DMS79 (cell line): ENCODE measurements around the gene SMOC2.

Source experiments
- DNase-seq: peaks from one replicate; lab custom pipeline; 2025; lab: John Stamatoyannopoulos, UW

Gene SMOC2

GRCh38 chr6:168415098-168415992 is 25.6 kb upstream of the SMOC2 start:
- no peak for DNase-seq

DNA sequence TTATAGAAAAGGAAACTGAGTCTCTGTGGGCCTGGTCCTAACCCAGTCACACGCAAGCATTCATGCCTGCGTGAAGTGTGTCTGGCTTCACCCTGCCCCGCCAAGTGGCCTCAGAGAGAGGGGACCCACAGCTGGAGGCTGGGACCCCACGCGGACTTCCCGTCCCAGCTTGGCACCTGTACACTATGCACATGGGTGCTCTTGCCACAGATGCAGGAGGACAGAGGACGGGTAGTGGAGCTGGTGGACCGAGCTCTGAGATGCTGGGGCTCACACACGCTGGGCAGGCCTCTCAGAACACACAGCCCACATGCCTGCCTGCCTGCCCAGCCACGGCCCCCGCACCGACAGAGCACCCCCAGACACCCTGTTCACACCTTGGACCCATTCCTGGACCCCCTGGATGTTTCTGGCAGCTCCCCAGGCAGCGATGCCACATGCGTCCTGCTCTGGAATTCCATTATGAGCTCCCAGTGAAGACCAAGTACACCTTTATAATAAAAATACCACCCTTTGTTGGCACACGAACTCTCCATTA is 24.9 kb upstream of the SMOC2 start:
- DNase-seq: no peak

DNA sequence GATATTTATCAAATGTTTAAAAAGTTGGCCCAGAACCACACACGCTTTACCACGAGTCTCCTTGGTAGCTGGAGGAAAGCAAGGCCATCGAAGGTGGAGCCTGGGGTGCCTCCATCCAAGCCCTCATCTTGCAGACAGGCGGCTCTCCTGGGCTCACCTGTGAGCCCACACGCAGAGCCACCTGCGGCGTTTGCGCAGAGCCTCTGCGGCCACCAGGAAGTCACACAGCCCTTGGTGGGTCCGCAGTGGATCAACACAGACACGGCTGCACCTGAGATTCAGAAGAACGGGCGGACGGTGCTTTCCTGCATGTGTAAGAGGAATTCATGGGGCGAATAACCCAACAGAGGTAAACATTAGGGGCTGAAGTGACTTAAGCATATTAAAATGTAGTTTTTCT is 24.5 kb upstream of the SMOC2 start:
- no peak for DNase-seq

GRCh38 chr6:168417191-168417590 is 23.8 kb upstream of the SMOC2 start:
- peak; percentile 37 for DNase-seq

DNA sequence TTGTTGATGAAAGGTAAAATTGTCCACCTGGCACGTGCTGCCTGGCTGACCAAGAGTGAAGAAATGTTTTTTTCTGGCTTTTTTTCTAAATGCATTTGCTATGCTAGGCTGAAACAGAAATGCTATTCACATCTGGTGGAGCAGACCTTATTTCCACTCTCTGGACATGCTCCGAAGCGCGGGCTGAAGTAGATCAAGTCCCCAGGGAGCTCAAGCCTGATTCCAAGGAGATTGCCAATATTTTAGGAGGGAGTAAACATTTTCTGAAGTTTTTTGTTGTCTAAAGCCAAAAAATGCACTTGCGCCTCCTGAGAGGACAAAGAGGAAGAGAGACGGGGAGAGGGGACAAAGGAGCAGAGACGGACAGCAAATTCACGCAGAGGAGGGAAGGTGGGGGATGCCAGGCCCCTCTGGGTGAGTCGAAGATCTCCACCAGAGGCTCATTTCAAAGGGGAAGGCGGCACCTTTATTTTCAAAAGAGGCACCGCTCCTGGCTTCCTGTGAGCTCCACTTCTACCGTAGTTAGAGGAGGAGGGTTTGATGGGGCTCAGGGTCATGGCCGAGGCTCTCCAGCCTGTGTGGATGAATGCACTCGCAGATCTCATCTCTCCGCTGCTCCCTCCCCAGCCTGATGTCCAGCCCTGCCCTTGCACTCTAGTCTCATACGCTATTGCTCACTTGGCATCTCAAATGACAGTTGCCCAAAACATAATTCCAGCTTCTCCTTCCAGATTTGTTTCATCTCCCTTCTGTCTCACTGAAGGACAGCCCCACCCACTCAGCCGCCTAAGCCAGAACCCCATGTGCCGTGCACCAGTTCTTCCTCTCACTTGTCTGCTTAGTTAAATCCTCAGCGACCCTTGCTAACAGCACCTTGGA is 23.1 kb upstream of the SMOC2 start:
- peak; percentile 18 for DNase-seq

DNA sequence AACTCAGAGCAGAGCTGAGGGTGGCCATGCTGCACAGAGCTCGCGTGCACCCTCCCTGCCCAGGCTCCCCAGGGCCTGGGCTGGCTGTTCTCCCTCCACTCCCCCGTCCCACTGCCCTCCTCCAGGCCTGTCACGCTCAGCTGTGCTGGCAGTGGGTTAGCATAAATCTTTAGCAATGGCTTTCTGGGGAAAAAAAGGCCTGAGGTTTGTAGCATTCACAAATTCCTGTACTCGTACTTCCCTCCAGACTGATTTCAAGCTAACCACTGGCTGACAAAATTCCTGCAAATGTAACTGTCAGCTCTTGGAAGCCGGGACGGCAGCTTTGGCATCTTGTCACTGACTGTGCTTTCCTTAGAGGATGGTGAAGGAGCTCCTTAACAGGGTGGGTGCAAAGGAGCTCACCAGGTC is 22.3 kb upstream of the SMOC2 start:
- no peak for DNase-seq

- no peak for DNase-seq
These were observed 21.4 kb upstream of the SMOC2 start for GRCh38 chr6:168419569-168419968.

DNA sequence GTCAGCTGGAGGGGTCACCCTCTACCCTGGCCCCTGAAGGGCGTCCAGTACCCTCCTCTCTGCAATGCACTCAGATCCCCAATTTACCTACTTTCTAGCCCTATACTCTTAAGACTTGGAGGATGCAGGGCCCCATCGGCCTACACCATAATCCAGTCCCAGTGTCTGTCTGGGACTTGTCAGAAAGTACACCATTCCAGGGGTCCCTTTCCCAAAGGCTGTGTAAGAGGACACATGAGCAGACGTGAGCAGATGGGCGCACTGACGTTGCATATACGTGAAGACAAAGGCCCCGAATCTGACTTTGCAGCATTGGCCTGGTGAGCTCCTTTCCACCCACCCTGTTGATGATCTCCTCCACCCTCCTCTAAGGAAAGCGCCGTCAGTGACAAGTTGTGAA is 20.9 kb upstream of the SMOC2 start:
- no peak for DNase-seq

DNA sequence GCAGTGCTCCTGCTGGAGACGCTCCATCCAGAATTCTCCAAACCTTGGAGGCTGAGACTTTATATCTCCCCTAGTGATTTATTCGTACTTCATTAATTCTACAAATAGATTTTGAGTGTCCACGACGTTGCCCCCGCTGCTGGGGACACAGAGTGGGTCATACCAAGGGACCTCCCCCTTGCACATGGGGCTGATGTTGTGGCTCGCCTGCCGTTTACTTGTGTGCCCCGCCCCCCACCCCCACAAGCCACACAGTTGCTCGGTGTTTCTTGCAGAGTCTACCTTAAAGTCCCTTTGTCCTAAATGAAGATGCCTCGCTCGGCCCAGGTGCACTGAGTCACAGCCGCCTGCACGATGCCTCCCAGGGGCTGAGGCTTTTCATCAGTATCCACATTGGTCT is 20.3 kb upstream of the SMOC2 start:
- no peak for DNase-seq

GRCh38 chr6:168427184-168427583 is 13.8 kb upstream of the SMOC2 start:
- DNase-seq: no peak

DNA sequence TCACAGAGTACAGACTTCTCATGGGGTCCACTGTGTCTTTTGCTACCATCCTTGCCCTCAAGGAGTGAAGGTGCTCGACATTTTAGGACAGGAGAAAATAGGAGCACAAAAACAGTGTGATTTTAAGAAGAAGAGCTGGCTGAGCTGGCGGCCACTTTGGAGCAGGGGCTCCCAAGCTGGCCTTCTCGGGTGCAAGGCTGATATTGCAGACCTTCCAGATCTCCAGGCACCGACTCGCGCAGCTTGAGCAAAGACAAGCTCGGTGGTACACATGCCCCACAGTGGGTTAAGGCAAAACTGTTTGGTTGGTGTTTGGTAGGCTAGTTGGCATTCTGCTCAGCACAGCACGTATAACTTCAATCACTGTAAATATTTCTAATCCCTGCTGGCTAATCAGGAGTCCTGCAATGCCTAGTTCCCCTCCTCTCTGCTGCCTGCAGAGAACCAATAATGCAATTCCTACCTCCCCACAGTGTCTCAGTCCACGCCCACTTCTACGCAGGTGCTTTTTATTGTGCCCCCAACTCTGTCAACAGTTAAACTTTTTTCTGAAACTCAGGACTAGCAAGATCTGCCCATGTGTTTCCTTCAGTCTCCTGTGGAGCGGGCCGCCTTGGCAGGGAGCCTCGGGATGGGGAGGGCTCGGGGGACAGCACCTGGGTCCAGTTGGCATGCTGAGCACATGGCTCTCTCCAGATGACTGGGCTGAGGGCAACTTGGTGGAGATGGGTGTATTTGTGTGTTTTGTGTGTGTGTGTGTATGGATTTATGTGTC is 12.7 kb upstream of the SMOC2 start:
- DNase-seq: no peak

DNA sequence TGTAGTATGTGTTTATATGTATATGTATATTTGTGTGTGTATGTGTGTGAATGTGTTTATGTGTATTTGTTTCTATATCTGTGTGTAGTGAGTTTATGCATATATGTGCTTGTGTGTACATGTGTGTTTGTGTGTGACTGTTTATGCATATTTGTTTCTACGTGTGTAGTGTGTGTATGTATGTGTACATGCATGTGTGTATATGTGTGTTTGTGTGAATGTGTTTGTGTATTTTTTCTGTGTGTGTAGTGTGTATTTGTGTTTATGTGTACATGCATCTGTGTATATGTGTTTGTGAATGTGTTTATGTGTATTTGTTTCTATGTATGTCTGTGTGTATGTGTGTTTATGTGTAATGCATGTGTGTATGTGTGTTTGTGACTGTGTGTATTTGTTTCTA is 12.1 kb upstream of the SMOC2 start:
- no peak for DNase-seq

DNA sequence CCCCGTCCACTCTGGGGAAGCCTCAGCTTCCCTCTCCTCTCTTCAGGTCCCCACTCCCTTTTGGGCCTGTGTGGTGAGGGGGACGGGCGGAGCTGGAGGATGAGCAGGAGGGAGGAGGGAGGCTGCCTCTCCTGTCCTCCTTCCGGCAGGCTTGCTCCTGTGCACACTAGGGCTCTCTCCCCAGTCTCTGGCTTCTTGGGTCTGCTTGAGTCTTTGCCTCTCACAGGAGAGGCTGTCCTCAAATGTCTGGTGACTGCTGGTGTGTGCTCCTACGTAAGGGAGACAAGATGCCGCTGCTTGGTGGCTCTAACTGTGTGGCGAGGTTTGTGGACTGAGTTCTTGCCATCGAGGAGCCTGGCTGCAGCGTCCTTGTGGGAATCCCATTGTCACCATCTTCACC is 8.8 kb upstream of the SMOC2 start:
- DNase-seq: no peak

DNA sequence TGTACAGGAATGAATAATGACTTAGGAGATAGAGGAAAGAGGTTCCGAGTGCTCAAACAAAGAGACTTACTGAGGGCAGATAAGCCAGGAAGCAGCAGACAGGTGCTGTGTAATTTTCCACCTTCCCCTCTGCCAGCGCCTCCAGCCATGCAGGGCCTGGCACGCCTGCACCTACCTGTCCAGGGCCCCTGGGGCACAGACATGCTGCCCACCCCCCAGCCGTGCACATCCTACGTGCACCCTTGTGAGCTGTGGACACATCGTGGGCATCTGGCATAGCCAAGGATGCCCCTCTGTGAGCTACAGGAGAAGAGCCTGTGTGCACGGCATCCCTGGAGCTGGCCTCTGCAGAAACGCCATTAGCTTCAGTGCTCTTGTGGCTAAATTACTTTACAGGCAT is 7.1 kb upstream of the SMOC2 start:
- DNase-seq: no peak

- no peak for DNase-seq
These were observed 6.5 kb upstream of the SMOC2 start for GRCh38 chr6:168434505-168434904.

- no peak for DNase-seq
These were observed 3.2 kb upstream of the SMOC2 start for GRCh38 chr6:168437751-168438150.

DNA sequence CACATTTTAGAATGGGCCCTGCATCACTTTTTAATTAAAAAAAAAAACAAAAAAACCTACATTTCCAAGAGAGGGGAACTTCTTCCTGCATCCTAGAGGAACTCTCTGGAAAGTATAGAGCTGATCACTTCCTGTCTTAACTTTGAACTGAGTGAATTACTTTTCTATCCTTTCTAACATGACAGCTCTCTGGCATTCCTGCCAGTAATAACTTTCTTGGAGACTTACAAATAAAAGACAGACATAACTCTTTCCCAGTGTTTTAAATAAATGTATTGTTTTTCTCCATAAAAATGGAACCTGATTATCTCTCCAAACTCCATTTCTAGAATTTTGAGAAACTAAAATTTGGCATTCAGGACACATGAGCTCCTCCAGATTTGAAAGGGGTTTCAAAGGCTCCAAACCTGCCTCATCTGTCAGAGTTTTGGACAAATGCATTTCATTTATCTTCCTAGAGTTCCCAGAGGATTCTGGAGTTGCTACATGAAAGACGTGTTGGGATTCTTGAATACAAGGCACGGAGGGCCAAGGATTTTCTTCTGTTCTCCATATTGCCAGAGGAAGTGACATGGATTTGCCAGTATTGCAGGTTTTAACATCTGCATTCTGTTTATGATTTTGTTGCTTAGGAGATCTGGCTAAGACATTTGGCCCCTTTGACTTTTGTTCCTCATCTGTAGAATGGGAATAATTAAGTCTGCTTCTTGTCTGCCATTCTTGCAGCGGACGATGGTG is 2.0 kb upstream of the SMOC2 start:
- DNase-seq: no peak

- no peak for DNase-seq
These were observed 1.1 kb upstream of the SMOC2 start for GRCh38 chr6:168439794-168440450.

DNA sequence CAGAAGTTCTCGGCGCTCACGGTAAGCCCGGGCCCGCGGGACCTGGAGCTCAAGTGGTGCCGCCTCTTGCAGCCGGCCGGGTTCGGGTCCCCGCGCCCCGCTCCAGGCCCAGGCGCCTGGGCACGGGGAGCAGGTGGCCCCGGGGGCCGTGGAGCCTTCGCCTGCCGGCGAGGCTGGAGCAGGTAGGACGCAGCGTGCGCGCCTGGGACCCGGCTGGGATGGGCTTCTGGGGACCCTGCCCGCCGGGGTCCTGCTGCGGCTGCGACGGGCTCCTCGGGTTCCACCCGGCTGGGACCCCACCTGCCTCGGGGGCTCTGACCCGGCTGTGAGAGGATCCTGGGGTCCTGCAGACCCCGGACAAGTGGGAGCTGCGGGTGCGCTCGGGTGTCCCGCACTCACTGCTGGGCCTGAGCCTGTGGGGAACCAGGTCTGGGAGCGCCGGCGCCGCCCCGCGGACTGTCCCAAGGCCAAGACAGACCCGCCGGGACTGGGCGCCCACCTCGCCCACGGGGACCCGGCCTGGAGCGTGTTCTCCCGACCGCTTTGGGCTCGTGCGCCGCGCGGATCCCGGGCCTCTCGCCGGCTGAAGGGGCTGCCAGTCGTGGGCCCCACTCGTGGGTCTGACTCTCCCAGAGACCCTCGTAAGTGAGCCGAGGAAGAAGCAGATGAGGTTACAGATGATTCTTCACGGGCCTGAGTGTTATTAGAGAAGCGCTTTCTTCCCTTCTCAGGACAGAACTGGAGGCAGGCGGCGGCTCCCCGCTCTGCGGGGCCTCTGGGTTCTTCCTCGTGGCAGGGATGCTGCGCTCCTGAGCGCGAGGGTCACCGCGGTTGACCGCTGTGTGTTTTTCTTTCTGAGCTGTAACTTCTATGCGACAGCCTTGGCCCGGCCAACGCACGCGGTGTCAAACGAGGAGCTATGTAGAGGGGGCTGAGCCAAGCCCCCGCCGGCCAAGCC is 729 bp downstream of the SMOC2 start:
- DNase-seq: no peak

DNA sequence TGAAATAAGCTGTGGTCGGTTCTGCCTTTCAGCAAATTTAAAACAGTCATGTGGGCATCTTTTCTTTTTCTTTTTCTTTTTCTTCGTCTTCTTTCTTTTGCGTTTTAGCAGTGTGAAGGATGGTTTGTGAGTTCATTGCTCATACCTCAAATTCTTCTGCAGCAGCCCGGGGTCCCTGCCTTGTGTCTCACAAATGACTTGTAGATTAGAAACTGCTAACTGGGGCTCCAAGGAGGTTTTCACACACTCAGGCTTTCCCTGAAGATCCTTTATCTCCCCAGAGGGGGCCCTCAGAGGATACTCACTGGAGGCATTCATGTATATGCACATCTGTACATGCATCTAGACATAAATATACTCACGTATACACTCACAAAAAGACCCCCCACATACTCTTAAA is 1.7 kb downstream of the SMOC2 start:
- no peak for DNase-seq
